K562 (cell line): Measurements from ENCODE around the gene PRRC2B. TPM values are rescaled to one million over a fixed set of nuclear protein-coding genes. Genes with fewer than 3 reads are reported as not detected.

Experiments
- ATAC-seq: fragments of 200-7000 bp; cut with Tn5 transposase; 3 replicates; pipeline ENCODE4 v1.9.1; 2020; ENCODE audit warnings: moderate library complexity
- BruUV-seq: library from RNA; stranded (reverse); fragments of 400-500 nt; replicated peaks from 2 replicates; lab custom pipeline; 2021; lab: Mats Ljungman, UMichigan
- CTCF ChIA-PET: fragments of 300-600 bp; formaldehyde crosslinking; extraction: SDS; loops from one replicate; lab custom pipeline; 2021; ENCODE audit warnings: low intra/inter-chr PET ratio; lab: Yijun Ruan, JAX
- POLR2A ChIA-PET: fragments of 300-600, 350-650 bp; sonication (Branson Sonifier 250); formaldehyde crosslinking; extraction: SDS; loops from one replicate; lab custom pipeline; 2021; ENCODE audit warnings: antibody characterized with exemption, inconsistent platforms; lab: Yijun Ruan, JAX
- DNase-seq, 4 experiments: peaks; one replicate each; pipeline versions ENCODE4 v3.0.0 to v3.0.0-alpha.2; 2011 to 2018; ENCODE audit warnings: low spot score in 3 of 4, mixed read lengths in 3 of 4; ENCODE audit errors: extremely low read depth in 1 of 4
- FAIRE-seq: peaks from 2 replicates; lab custom pipeline; 2011; peaks lifted over from hg19 to GRCh38; lab: Jason Lieb, UNC
- H2AFZ ChIP-seq: 2 replicates; pipeline ENCODE4 v1.6.0; 2011; ENCODE audit warnings: low read depth, low read length, control low read depth, inconsistent platforms
- H3K27ac ChIP-seq: fragments of 200-600 bp; 3 replicates; pipeline ENCODE4 v1.8.0; 2011; ENCODE audit warnings: low read depth, mild to moderate bottlenecking, control low read depth, inconsistent platforms, low read length, moderate library complexity, mixed read lengths; ENCODE audit errors: extremely low read depth
- H3K27me3 ChIP-seq, 2 experiments: fragments of 300-600 bp in 1 of 2; 2 replicates in 1 of 2; 3 replicates in 1 of 2; pipeline versions ENCODE4 v1.6.0 to v1.8.0; 2011; ENCODE audit warnings: inconsistent platforms in 2 of 2, low read length in 2 of 2, mild to moderate bottlenecking in 1 of 2, mixed read lengths in 1 of 2, moderate library complexity in 1 of 2; ENCODE audit not compliant: control insufficient read depth in 2 of 2, insufficient read depth in 2 of 2
- H3K36me3 ChIP-seq: fragments of 300-600 bp; 3 replicates; pipeline ENCODE4 v1.8.0; 2011; ENCODE audit warnings: mild to moderate bottlenecking, low read length, inconsistent platforms; ENCODE audit not compliant: control insufficient read depth, insufficient read depth
- H3K4me1 ChIP-seq, 2 experiments: fragments of 200-600 bp in 1 of 2; replicated peaks in 1 of 2; 2 replicates in 1 of 2; 3 replicates in 1 of 2; pipeline versions ENCODE4 v1.5.1 to v1.8.0; 2011; ENCODE audit warnings: inconsistent platforms in 2 of 2, low read length in 2 of 2, mild to moderate bottlenecking in 1 of 2, mixed read lengths in 1 of 2, moderate library complexity in 1 of 2; ENCODE audit not compliant: control insufficient read depth in 2 of 2, insufficient read depth in 2 of 2
- H3K4me2 ChIP-seq: 2 replicates; pipeline ENCODE4 v1.6.1; 2011; ENCODE audit warnings: low read length, control low read depth, inconsistent platforms, mixed read lengths; ENCODE audit not compliant: insufficient read depth
- H3K4me3 ChIP-seq: fragments of 200-600 bp; sonication (generic), shearing (Covaris generic); 2 replicates; pipeline ENCODE4 v1.5.1; 2016; ENCODE audit warnings: control low read depth, inconsistent platforms
- H3K79me2 ChIP-seq: fragments of 200-600 bp; 3 replicates; pipeline ENCODE4 v1.8.0; 2011; ENCODE audit warnings: low read length, inconsistent platforms; ENCODE audit not compliant: control insufficient read depth, insufficient read depth
- H3K9ac ChIP-seq, 2 experiments: 2 replicates each; pipeline versions ENCODE4 v1.6.0 to v1.6.1; 2011; ENCODE audit warnings: low read depth in 2 of 2, low read length in 2 of 2, control low read depth in 1 of 2, inconsistent platforms in 1 of 2, mild to moderate bottlenecking in 1 of 2, mixed read lengths in 1 of 2; ENCODE audit not compliant: insufficient read depth in 1 of 2
- H3K9me1 ChIP-seq: one replicate; pipeline ENCODE4 v1.6.0; 2011; ENCODE audit warnings: inconsistent platforms, mild to moderate bottlenecking, low read length, moderate library complexity; ENCODE audit not compliant: control insufficient read depth, insufficient read depth
- H3K9me3 ChIP-seq: replicated peaks from 2 replicates; pipeline ENCODE4 v1.5.1; 2011; ENCODE audit warnings: low read depth, low read length, inconsistent platforms; ENCODE audit not compliant: control insufficient read depth, insufficient read depth
- H4K20me1 ChIP-seq: replicated peaks from 2 replicates; pipeline ENCODE4 v1.6.1; 2011; ENCODE audit warnings: low read length, inconsistent platforms, mixed read lengths; ENCODE audit not compliant: control insufficient read depth, insufficient read depth
- GABPA ChIP-seq: fragments of 200-800 bp; sonication (Bioruptor generic); conservative IDR thresholded peaks from 2 replicates; pipeline ENCODE4 v1.6.1; 2016; ENCODE audit warnings: low read depth, missing genetic modification characterization, missing compliant biosample characterization
- POLR2G ChIP-seq: fragments of 200-400 bp; formaldehyde crosslinking; IDR thresholded peaks from 2 replicates; pipeline ENCODE4 v1.6.1; 2017; ENCODE audit warnings: low read depth, mild to moderate bottlenecking, antibody characterized with exemption, low read length, moderate library complexity
- WGBS: fragments of 100-300 bp; shearing (Covaris generic); methylation state at CpG from one replicate; pipeline ENCODE4 v1.1.6; 2016; ENCODE audit warnings: low coverage, mixed read lengths; ENCODE audit not compliant: insufficient coverage; ENCODE audit errors: missing lambda C conversion rate; 5-methylcytosine and 5-hydroxymethylcytosine counted together
- in situ Hi-C: fragments of 300-500 bp; cut with MboI; formaldehyde crosslinking; loops from 4 replicates; pipeline ENCODE4 v1.15.0; 2018; ENCODE audit warnings: inconsistent platforms, mixed read lengths
- intact Hi-C: fragments of 100-400 bp; cut with micrococcal nuclease; formaldehyde crosslinking; loops from 2 replicates; pipeline ENCODE4 v1.14.2; 2022
- polyA plus RNA-seq, 8 experiments: library from polyadenylated mRNA; depleted of rRNA in 4 of 8; stranded (reverse) in 5 of 8; unstranded in 3 of 8; fragments of >200 nt; fragmentation: Nextera tagmentation in 2 of 8; fragmentation: Illumina TruSeq in 1 of 8; extraction: Ambion mirVana in 2 of 8; extraction: Trizol in 1 of 8; gene quantifications; 2 replicates each; pipeline versions ENCODE4 v1.2.1 to v1.2.3, GENCODE V29; 2011 to 2014; ENCODE audit warnings: inconsistent platforms in 1 of 8, missing spikeins in 1 of 8
- total RNA-seq, 7 experiments: library from RNA; depleted of rRNA in 6 of 7; stranded (reverse); fragments of >200 nt in 6 of 7; fragmentation: Illumina TruSeq in 2 of 7; extraction: Trizol in 2 of 7; gene quantifications; 2 replicates each; pipeline versions ENCODE4 v1.2.1 to v1.2.3, GENCODE V29; 2011 to 2021; ENCODE audit warnings: low replicate concordance in 1 of 7
- TF ChIP-seq, protein P1 (sequence below): sonication (generic); formaldehyde crosslinking; IDR thresholded peaks from 2 replicates; pipeline ENCODE4 v1.4.0; 2020; ENCODE audit warnings: mild to moderate bottlenecking, missing genetic modification reagents

The PRRC2B gene
- total and polyA plus RNA-seq, 9 of the 15 experiments (the other 6 are each of a cell fraction or from before 2014, with no cell fraction given) = 0.34 to 125 (median 30.9) TPM

DNA sequence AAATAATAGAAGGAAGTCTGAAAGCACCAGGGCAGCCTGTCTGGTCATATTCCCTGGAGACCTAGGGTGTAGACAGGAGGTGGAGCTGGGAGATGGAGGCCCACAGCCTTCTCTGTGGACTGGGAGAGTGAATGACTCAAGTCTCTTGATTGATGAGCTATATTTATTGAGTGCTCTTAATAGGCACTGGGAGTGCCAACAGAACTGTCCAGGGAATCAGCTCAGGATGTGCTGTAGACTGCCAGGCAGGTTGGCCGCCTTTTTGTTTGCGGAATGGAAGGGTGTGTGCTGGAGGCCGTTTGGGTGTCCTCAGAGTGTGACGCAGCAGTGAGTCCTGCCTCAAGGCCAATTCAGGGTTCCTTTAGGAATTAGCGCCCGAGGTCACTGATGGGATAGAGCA is 75.5 kb downstream of the PRRC2B start:
- BruUV-seq = no TSS peak
- Histone ChIP-seq H3K36me3 (peaks cover 92% of the 10 kb centered on the region), H4K20me1 (no peaks in the 10 kb centered on the region), H3K9me3 (no peaks in the 10 kb centered on the region), H3K9ac (no peak overlapping the region), H3K4me3 (no peak overlapping the region), H3K4me2 (no peak overlapping the region), H3K4me1 (no peaks in the 10 kb centered on the region), H2AFZ (no peak overlapping the region), H3K79me2 (0 out of 3 replicates have a peak, but pooled peaks cover 3% of the 10 kb centered on the region), H3K27ac (no peak overlapping the region), H3K9me1 (no peaks in the 10 kb centered on the region), H3K27me3 (no peaks in the 10 kb centered on the region)
- DNase-seq (no peak), ATAC-seq (no peak), FAIRE-seq (no peak)
- ChIA-PET POLR2A (interaction anchor here (0.6 to 2.9 kb wide), 3 partner anchors 8 to 25 kb away, joined by 3 to 9 read pairs (median 5); no protein-coding TSS in a partner anchor), CTCF (no interaction called here)
- 99% methylated on average over 6 of the region's 6 CpGs for WGBS
- intact Hi-C loops = no loop called here
- TF ChIP-seq, protein P1, sequence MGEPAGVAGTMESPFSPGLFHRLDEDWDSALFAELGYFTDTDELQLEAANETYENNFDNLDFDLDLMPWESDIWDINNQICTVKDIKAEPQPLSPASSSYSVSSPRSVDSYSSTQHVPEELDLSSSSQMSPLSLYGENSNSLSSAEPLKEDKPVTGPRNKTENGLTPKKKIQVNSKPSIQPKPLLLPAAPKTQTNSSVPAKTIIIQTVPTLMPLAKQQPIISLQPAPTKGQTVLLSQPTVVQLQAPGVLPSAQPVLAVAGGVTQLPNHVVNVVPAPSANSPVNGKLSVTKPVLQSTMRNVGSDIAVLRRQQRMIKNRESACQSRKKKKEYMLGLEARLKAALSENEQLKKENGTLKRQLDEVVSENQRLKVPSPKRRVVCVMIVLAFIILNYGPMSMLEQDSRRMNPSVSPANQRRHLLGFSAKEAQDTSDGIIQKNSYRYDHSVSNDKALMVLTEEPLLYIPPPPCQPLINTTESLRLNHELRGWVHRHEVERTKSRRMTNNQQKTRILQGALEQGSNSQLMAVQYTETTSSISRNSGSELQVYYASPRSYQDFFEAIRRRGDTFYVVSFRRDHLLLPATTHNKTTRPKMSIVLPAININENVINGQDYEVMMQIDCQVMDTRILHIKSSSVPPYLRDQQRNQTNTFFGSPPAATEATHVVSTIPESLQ (CRISPR knock-in tag) = no peak
- 0 out of 2 replicates have a peak, but pooled peaks have one; percentile 26 for TF ChIP-seq POLR2G
- in situ Hi-C loops = loop anchor here (25.0 kb wide), 1 partner anchor 757 kb away; no protein-coding TSS in a partner anchor

DNA sequence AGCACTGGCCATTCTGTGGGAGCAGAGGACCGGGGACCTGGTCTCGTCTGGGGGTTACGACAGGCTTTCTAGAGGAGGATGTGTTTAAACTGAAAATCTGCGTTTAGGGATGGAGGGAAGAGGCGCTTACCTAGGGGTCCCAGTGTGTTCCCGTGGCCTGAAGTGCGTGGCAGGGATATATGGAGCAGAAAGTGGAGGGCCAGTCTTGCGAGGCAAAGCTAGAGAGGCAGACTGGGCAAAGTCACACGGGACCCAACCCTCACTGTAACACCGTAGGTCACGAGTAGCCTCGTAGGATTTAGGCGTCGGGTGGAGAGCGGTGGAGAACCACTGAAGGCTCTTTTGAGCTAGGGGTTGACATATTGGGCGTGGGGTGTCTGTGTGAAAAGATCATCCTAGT is 76.1 kb downstream of the PRRC2B start:
- TF ChIP-seq POLR2G (0 out of 2 replicates have a peak, but pooled peaks have one; percentile 2), GABPA (tag) (no peak)
- in situ Hi-C loops = loop anchor here (10.0 to 25.0 kb wide), 2 partner anchors 115 to 758 kb away; no protein-coding TSS in a partner anchor
- Histone ChIP-seq H3K79me2 (0 out of 3 replicates have a peak, but pooled peaks cover 3% of the 10 kb centered on the region), H3K9ac (no peak overlapping the region), H4K20me1 (no peaks in the 10 kb centered on the region), H3K36me3 (peaks cover 92% of the 10 kb centered on the region), H3K27ac (no peak overlapping the region), H3K9me3 (no peaks in the 10 kb centered on the region), H2AFZ (no peak overlapping the region), H3K9me1 (no peaks in the 10 kb centered on the region), H3K27me3 (no peaks in the 10 kb centered on the region), H3K4me2 (no peak overlapping the region), H3K4me1 (no peaks in the 10 kb centered on the region), H3K4me3 (no peak overlapping the region)
- DNase-seq (no peak), ATAC-seq (no peak), FAIRE-seq (no peak)
- ChIA-PET CTCF (no interaction called here), POLR2A (interaction anchor here (0.6 to 0.8 kb wide), 2 partner anchors 10 to 25 kb away, joined by 3 to 4 read pairs; no protein-coding TSS in a partner anchor)
- no TSS peak for BruUV-seq
- 94% methylated on average over 16 of the region's 16 CpGs for WGBS
- intact Hi-C loops = no loop called here
